ENCODE data around the gene SMIM13.

The SMIM13 gene

DNA sequence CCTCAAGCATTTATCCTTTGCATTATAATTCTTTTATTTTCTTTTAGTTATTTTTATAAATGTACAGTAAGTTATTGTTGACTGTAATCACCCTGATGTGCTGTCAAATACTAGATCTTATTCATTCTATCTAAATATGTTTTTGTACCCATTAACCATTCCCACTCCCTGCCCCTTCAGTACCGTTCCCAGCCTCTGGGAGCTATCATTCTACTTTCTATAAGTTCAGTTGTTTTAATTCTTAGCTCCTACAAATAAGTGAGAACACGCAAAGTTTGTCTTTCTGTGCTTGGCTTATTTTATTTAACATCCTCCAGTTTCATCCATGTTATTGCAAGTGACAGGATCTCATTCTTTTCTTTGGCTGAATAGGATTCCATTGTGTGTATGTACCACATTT, 30.3 kb downstream of the SMIM13 start:
- DNase-seq (ENCODE audit: low read depth), result no peak
- H3K4me3 ChIP-seq (ENCODE audit: low read length), result no peak overlapping the region
- no peaks in the 10 kb centered on the region for H3K9me3 ChIP-seq (ENCODE audit: control insufficient read depth, low read length)
- no peaks in the 10 kb centered on the region for H3K36me3 ChIP-seq (ENCODE audit: control insufficient read depth, insufficient read depth, low read length, severe bottlenecking)
- no peak overlapping the region for H3K9ac ChIP-seq (ENCODE audit: low read length)
- H3K4me1 ChIP-seq (ENCODE audit: control insufficient read depth, insufficient read depth, low read length), result peaks cover 24% of the 10 kb centered on the region
- no peaks in the 10 kb centered on the region for H3K27me3 ChIP-seq (replicated peaks; ENCODE audit: control insufficient read depth, insufficient read depth, low read length)

GRCh38 chr6:11126876-11127275, 33.2 kb downstream of the SMIM13 start:
- Histone ChIP-seq H3K36me3 (ENCODE audit: control insufficient read depth, insufficient read depth, low read length, severe bottlenecking) (no peaks in the 10 kb centered on the region), H3K9ac (ENCODE audit: low read length) (no peak overlapping the region), H3K4me1 (ENCODE audit: control insufficient read depth, insufficient read depth, low read length) (peaks cover 12% of the 10 kb centered on the region), H3K27me3 (replicated peaks; ENCODE audit: control insufficient read depth, insufficient read depth, low read length) (no peaks in the 10 kb centered on the region), H3K9me3 (ENCODE audit: control insufficient read depth, low read length) (no peaks in the 10 kb centered on the region), H3K4me3 (ENCODE audit: low read length) (no peak overlapping the region)
- no peak for DNase-seq (ENCODE audit: low read depth)

GRCh38 chr6:11128608-11129007, 35.0 kb downstream of the SMIM13 start:
- H3K36me3 ChIP-seq (ENCODE audit: control insufficient read depth, insufficient read depth, low read length, severe bottlenecking), result no peaks in the 10 kb centered on the region
- peaks cover 5% of the 10 kb centered on the region for H3K4me1 ChIP-seq (ENCODE audit: control insufficient read depth, insufficient read depth, low read length)
- no peak overlapping the region for H3K9ac ChIP-seq (ENCODE audit: low read length)
- H3K27me3 ChIP-seq (replicated peaks; ENCODE audit: control insufficient read depth, insufficient read depth, low read length), result no peaks in the 10 kb centered on the region
- H3K9me3 ChIP-seq (ENCODE audit: control insufficient read depth, low read length), result no peaks in the 10 kb centered on the region
- DNase-seq (ENCODE audit: low read depth), result no peak
- H3K4me3 ChIP-seq (ENCODE audit: low read length), result no peak overlapping the region

- Histone ChIP-seq H3K9ac (ENCODE audit: low read length) (no peak overlapping the region), H3K4me1 (ENCODE audit: control insufficient read depth, insufficient read depth, low read length) (peaks cover 5% of the 10 kb centered on the region), H3K27me3 (replicated peaks; ENCODE audit: control insufficient read depth, insufficient read depth, low read length) (no peaks in the 10 kb centered on the region), H3K36me3 (ENCODE audit: control insufficient read depth, insufficient read depth, low read length, severe bottlenecking) (peaks cover 7% of the 10 kb centered on the region), H3K9me3 (ENCODE audit: control insufficient read depth, low read length) (no peaks in the 10 kb centered on the region), H3K4me3 (ENCODE audit: low read length) (no peak overlapping the region)
- DNase-seq (ENCODE audit: low read depth), result no peak
Observed at GRCh38 chr6:11129908-11130565, 36.4 kb downstream of the SMIM13 start.

GRCh38 chr6:11130605-11131004, 37.0 kb downstream of the SMIM13 start:
- no peak overlapping the region for H3K4me3 ChIP-seq (ENCODE audit: low read length)
- no peak for DNase-seq (ENCODE audit: low read depth)
- H3K27me3 ChIP-seq (replicated peaks; ENCODE audit: control insufficient read depth, insufficient read depth, low read length), result no peaks in the 10 kb centered on the region
- H3K4me1 ChIP-seq (ENCODE audit: control insufficient read depth, insufficient read depth, low read length), result peaks cover 5% of the 10 kb centered on the region
- H3K9me3 ChIP-seq (ENCODE audit: control insufficient read depth, low read length), result no peaks in the 10 kb centered on the region
- no peak overlapping the region for H3K9ac ChIP-seq (ENCODE audit: low read length)
- H3K36me3 ChIP-seq (ENCODE audit: control insufficient read depth, insufficient read depth, low read length, severe bottlenecking), result peaks cover 13% of the 10 kb centered on the region

DNA sequence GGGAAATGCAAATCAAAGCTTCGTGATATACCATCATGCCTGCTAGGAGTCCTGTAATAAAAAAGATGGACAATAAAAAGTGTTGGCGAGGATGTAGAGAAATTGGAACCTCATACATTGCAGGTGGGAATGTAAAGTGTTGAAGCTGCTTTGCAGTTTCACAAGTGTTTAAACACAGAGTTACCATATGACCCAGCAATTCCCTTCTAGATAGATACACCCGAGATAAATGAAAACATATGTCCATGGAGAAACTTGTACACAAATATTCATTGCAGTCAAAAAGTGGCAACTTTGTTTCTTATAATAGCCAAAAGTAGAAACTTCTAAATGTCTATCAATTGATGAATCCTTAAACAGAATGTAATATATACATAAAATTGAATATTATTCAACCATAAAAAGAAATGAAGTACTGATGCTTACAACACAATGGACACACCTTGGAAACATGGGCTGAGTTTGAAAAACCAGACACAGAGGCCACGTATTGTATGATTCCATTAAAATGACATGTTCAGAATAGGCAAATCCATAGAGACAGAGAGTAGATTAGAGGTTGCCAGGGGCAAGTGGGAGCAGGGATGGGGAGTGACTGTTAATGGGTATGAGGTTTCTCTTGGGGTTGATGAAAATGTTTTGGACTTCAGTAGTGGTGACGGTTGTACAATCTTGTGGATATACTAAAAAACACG, 38.7 kb downstream of the SMIM13 start:
- Histone ChIP-seq H3K36me3 (ENCODE audit: control insufficient read depth, insufficient read depth, low read length, severe bottlenecking) (peaks cover 22% of the 10 kb centered on the region), H3K27me3 (replicated peaks; ENCODE audit: control insufficient read depth, insufficient read depth, low read length) (no peaks in the 10 kb centered on the region), H3K4me3 (ENCODE audit: low read length) (no peak overlapping the region), H3K9me3 (ENCODE audit: control insufficient read depth, low read length) (no peaks in the 10 kb centered on the region), H3K4me1 (ENCODE audit: control insufficient read depth, insufficient read depth, low read length) (peaks cover 5% of the 10 kb centered on the region), H3K9ac (ENCODE audit: low read length) (no peak overlapping the region)
- peak; percentile 64 for DNase-seq (ENCODE audit: low read depth)

DNA sequence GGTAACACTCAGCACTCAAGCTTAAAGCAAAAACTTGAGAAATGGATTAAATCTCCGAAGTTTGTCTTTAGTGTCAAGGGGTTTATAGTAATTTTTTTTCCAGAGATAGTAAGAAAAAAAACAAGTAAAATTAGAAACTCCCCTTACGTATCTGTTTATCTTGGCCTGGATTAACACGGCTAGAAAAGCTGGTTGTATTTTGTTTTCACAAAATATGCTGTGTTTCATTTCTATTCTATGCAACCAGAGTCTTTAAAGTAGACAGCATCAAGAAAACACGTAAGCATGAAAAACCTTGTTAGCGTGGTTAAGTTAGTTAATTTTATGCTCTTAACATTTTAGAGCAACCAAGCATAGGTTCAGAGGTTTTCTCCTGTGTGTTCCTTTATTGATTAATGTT, 39.6 kb downstream of the SMIM13 start:
- no peak overlapping the region for H3K9ac ChIP-seq (ENCODE audit: low read length)
- H3K27me3 ChIP-seq (replicated peaks; ENCODE audit: control insufficient read depth, insufficient read depth, low read length), result no peaks in the 10 kb centered on the region
- H3K9me3 ChIP-seq (ENCODE audit: control insufficient read depth, low read length), result no peaks in the 10 kb centered on the region
- peaks cover 5% of the 10 kb centered on the region for H3K4me1 ChIP-seq (ENCODE audit: control insufficient read depth, insufficient read depth, low read length)
- no peak for DNase-seq (ENCODE audit: low read depth)
- peaks cover 22% of the 10 kb centered on the region for H3K36me3 ChIP-seq (ENCODE audit: control insufficient read depth, insufficient read depth, low read length, severe bottlenecking)
- H3K4me3 ChIP-seq (ENCODE audit: low read length), result no peak overlapping the region

GRCh38 chr6:11136809-11137208, 43.2 kb downstream of the SMIM13 start:
- H3K9me3 ChIP-seq (ENCODE audit: control insufficient read depth, low read length), result no peaks in the 10 kb centered on the region
- DNase-seq (ENCODE audit: low read depth), result no peak
- H3K27me3 ChIP-seq (replicated peaks; ENCODE audit: control insufficient read depth, insufficient read depth, low read length), result no peaks in the 10 kb centered on the region
- no peak overlapping the region for H3K9ac ChIP-seq (ENCODE audit: low read length)
- peaks cover 6% of the 10 kb centered on the region for H3K4me1 ChIP-seq (ENCODE audit: control insufficient read depth, insufficient read depth, low read length)
- no peak overlapping the region for H3K4me3 ChIP-seq (ENCODE audit: low read length)
- H3K36me3 ChIP-seq (ENCODE audit: control insufficient read depth, insufficient read depth, low read length, severe bottlenecking), result peaks cover 22% of the 10 kb centered on the region

DNA sequence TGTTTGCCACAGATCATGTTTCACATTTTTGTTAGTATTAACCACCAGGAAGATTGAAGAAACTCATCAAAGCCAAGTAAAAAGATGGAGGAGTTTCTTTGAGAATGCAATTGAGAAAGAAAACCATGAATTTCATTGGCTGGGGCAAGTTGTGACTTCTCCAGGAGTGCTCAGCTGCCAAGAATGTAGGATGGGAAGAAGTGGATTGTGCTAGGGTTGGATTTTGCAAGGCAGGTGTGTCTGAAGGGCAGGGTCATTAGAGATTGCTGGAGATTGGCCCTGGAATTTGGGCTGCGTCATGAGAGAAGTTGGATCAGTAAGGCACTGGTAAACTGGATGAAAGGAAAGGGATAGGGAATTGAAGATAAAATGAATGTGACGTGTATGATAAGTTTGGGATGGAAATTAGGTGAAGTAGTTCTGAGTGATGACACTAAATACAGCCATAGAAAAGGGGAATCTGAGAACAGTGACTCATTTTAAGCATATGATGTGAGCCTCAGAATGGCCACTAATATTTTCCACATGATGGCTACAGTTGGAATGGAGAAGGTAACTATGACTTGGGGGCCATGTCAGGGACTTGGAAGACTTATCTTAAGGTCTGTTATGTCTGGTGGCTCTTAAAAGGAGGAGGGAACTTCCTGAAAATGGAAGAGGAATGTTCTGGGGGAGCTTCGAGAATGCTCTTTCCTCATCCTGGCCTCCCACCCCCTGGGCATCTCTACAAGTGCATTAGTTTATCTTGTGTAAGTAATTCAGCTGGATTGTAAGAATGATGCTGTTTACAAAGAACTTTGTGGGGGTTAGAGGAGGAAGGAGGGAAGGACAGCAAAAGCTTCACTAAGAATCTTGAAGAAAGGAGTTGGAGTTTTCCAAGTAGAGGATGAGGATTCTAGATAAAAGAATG, 45.7 kb downstream of the SMIM13 start:
- Histone ChIP-seq H3K27me3 (replicated peaks; ENCODE audit: control insufficient read depth, insufficient read depth, low read length) (no peaks in the 10 kb centered on the region), H3K36me3 (ENCODE audit: control insufficient read depth, insufficient read depth, low read length, severe bottlenecking) (peaks cover 22% of the 10 kb centered on the region), H3K4me1 (ENCODE audit: control insufficient read depth, insufficient read depth, low read length) (peaks cover 14% of the 10 kb centered on the region), H3K9me3 (ENCODE audit: control insufficient read depth, low read length) (no peaks in the 10 kb centered on the region), H3K4me3 (ENCODE audit: low read length) (no peak overlapping the region), H3K9ac (ENCODE audit: low read length) (no peak overlapping the region)
- DNase-seq (ENCODE audit: low read depth), result peak; percentile 52

DNA sequence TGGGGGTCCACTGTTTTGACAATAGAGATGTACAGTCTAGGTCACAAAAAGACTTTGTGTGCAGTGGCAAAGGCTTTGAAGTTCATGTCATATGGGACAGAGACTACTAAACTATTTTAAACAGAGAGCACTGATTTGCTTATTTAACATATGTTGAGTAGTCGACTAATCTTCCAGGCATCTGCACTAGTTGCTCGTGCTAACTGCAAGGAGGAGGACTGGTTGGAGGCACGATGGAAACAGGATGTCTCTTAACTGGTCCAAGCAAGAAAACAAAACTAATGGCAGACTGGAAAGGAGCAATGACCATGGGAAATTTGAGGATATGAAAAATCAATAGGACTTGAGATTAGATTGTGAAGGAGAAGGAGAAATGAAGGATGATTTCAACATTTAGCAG, 46.4 kb downstream of the SMIM13 start:
- Histone ChIP-seq H3K9me3 (ENCODE audit: control insufficient read depth, low read length) (no peaks in the 10 kb centered on the region), H3K9ac (ENCODE audit: low read length) (no peak overlapping the region), H3K36me3 (ENCODE audit: control insufficient read depth, insufficient read depth, low read length, severe bottlenecking) (peaks cover 14% of the 10 kb centered on the region), H3K4me1 (ENCODE audit: control insufficient read depth, insufficient read depth, low read length) (peaks cover 14% of the 10 kb centered on the region), H3K4me3 (ENCODE audit: low read length) (no peak overlapping the region), H3K27me3 (replicated peaks; ENCODE audit: control insufficient read depth, insufficient read depth, low read length) (no peaks in the 10 kb centered on the region)
- DNase-seq (ENCODE audit: low read depth), result no peak

- H3K36me3 ChIP-seq (ENCODE audit: control insufficient read depth, insufficient read depth, low read length, severe bottlenecking), result peaks cover 2% of the 10 kb centered on the region
- no peak overlapping the region for H3K9ac ChIP-seq (ENCODE audit: low read length)
- peaks cover 14% of the 10 kb centered on the region for H3K4me1 ChIP-seq (ENCODE audit: control insufficient read depth, insufficient read depth, low read length)
- no peak for DNase-seq (ENCODE audit: low read depth)
- H3K27me3 ChIP-seq (replicated peaks; ENCODE audit: control insufficient read depth, insufficient read depth, low read length), result no peaks in the 10 kb centered on the region
- no peak overlapping the region for H3K4me3 ChIP-seq (ENCODE audit: low read length)
- no peaks in the 10 kb centered on the region for H3K9me3 ChIP-seq (ENCODE audit: control insufficient read depth, low read length)
Observed at GRCh38 chr6:11141295-11141694, 47.7 kb downstream of the SMIM13 start.

Data from adipocyte (in vitro differentiated cells).